NCI-H2029 treated with DMSO at 0.1 percent for 48 hours (cell line): ENCODE results near the gene RHOT1.

Source experiments
- DNase-seq: peaks from one replicate; lab custom pipeline; 2025; lab: John Stamatoyannopoulos, UW

The RHOT1 gene

DNA sequence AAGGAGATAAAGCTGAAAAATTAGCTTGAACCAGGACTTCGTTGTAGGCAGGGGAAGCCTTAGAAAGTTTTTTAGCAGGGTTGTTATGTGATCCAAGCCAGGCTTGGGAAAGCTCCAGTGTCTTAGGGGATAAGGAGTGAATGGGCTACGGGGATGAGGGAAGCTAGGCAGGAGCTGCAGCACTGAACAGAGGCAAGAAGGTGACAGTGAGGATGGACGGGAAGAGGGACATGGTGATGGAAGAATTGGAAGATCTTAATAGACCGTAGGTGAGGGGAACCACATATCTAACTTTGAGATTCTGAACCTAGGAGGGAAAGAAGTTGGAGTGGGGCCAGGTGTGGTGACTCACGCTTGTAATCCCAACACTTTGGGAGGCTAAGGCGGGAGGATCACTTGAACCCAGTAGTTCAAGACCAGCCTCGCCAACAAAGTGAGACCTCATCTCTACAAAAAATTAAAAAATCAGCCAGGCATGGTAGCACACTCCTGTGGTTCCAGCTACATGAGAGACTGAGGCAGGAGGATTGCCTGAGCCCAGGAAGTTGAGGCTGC, 126.5 kb downstream of the RHOT1 start:
- no peak for DNase-seq

DNA sequence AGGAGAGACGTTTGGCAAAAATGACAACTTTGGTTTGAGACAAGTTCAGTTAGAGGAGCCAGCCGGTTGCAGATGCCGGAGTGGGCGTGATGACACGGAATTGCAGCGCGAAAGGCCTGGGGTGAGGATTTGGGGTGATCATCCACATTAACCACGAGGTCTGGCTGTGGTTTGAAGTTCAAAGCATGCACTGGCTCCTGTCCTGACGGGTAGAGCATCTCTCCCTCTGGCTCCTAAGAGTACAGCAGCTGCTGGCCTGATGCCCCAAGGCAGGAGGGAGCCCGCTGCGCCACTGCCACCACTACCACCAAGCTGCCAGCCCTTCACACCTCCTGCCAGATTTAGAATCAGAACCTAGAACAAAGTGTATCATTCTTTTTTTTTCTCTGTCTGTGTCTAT, 127.1 kb downstream of the RHOT1 start:
- no peak for DNase-seq

DNA sequence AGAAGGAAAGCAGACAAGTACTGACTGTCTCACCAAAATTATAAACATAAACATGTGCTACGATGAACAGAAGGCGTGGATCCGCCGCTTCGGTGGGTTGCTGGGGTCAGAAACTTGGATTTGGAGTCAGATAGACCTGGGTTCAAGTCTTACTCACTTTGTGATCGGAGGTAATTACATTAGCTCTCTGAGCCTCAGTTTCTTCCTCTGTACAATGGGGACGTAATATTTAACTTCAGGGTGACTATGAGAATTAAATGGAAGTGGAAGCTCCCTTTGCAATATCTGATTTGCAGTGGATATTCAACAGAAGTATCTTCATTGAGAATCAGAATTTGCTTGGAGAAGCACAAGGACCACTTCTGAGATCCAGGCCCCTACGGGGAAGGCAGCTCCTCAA, 129.5 kb downstream of the RHOT1 start:
- DNase-seq = no peak

DNA sequence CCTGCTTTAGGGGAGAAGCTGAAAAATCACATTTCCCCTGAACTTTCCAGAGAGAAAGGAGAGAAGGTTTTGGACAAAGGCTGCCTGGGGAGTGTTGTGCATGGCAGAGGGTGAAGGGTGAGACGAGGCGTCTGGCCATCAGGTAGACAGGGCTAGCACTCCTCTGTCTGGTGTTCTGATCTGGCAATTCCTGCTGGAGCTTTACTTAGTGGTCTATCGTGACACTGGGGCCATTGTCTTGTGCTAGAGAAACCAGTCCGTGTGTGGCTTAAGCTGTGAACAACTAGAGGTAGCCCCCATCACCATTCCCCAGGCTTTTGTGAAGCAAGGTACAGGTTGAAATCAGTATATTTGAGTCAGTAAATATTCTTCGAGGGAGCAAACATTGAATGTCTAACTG, 131.8 kb downstream of the RHOT1 start:
- no peak for DNase-seq

DNA sequence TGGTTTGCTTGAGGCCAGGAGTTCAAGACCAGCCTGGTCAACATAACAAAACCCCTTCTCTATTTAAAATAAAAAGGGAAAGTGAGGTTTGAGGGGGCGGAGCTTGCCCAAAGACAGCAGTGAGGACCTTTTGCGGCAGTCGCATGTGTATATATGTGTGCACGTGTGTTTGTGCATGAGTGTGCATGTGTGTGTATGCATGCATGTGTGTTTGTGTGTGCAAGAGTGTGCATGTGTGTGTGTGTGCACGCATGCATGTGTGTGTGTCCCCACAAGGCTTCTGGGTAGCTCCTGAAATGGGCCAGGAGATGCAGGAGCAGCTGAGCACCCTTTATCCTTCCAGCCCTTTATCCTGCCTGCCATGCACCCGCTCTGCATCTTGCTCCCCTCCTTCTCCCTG, 132.3 kb downstream of the RHOT1 start:
- DNase-seq = no peak
